Measurements from ENCODE around the gene GNG7. TPM values are rescaled to one million over a fixed set of nuclear protein-coding genes. Genes with fewer than 3 reads are reported as not detected.

The GNG7 gene
- total RNA-seq, 1 donor: 0.72 TPM

- Histone ChIP-seq H3K4me2 (ENCODE audit: insufficient read depth, low read length) (peak overlapping the region; percentile 86), H3K9me3 (ENCODE audit: low read depth, low read length) (no peaks in the 10 kb centered on the region), H2AFZ (ENCODE audit: low read length) (peak overlapping the region; percentile 71), H3K36me3 (ENCODE audit: insufficient read depth, low read length) (no peaks in the 10 kb centered on the region), H3K4me1 (ENCODE audit: insufficient read depth, low read length) (peaks cover 15% of the 10 kb centered on the region), H3K79me2 (ENCODE audit: insufficient read depth, low read length) (no peaks in the 10 kb centered on the region), H3K27me3 (ENCODE audit: insufficient read depth, low read length) (no peaks in the 10 kb centered on the region), H3K4me3 (ENCODE audit: insufficient read depth, low read length) (peak overlapping the region; percentile 54), H4K20me1 (ENCODE audit: insufficient read depth, low read length) (no peaks in the 10 kb centered on the region), H3K27ac (ENCODE audit: low read depth, low read length) (no peak overlapping the region)
- TF ChIP-seq CTCF (IDR thresholded peaks at IDR 0.05; ENCODE audit: extremely low read depth, low read depth, low read length): no peak
- DNase-seq (ENCODE audit: insufficient read length, low spot score, missing footprints): no peak
Observed at GRCh38 chr19:2634960-2635359, 67.5 kb downstream of the GNG7 start.

- H3K4me3 ChIP-seq (ENCODE audit: insufficient read depth, low read length): peak overlapping the region; percentile 54
- H3K9me3 ChIP-seq (ENCODE audit: low read depth, low read length): no peaks in the 10 kb centered on the region
- TF ChIP-seq CTCF (IDR thresholded peaks at IDR 0.05; ENCODE audit: extremely low read depth, low read depth, low read length): no peak
- DNase-seq (ENCODE audit: insufficient read length, low spot score, missing footprints): peak; percentile 91
- peak overlapping the region; percentile 86 for H3K4me2 ChIP-seq (ENCODE audit: insufficient read depth, low read length)
- H3K79me2 ChIP-seq (ENCODE audit: insufficient read depth, low read length): no peaks in the 10 kb centered on the region
- H3K36me3 ChIP-seq (ENCODE audit: insufficient read depth, low read length): no peaks in the 10 kb centered on the region
- no peaks in the 10 kb centered on the region for H4K20me1 ChIP-seq (ENCODE audit: insufficient read depth, low read length)
- peaks cover 14% of the 10 kb centered on the region for H3K4me1 ChIP-seq (ENCODE audit: insufficient read depth, low read length)
- H3K27me3 ChIP-seq (ENCODE audit: insufficient read depth, low read length): no peaks in the 10 kb centered on the region
- H2AFZ ChIP-seq (ENCODE audit: low read length): peak overlapping the region; percentile 71
- no peak overlapping the region for H3K27ac ChIP-seq (ENCODE audit: low read depth, low read length)
Observed at GRCh38 chr19:2634228-2634951, 68.1 kb downstream of the GNG7 start.

- no peaks in the 10 kb centered on the region for H4K20me1 ChIP-seq (ENCODE audit: insufficient read depth, low read length)
- peaks cover 10% of the 10 kb centered on the region for H3K4me1 ChIP-seq (ENCODE audit: insufficient read depth, low read length)
- H3K79me2 ChIP-seq (ENCODE audit: insufficient read depth, low read length): no peaks in the 10 kb centered on the region
- H3K4me2 ChIP-seq (ENCODE audit: insufficient read depth, low read length): peak overlapping the region; percentile 86
- no peak overlapping the region for H3K4me3 ChIP-seq (ENCODE audit: insufficient read depth, low read length)
- DNase-seq (ENCODE audit: insufficient read length, low spot score, missing footprints): peak; percentile 60
- H2AFZ ChIP-seq (ENCODE audit: low read length): no peak overlapping the region
- no peaks in the 10 kb centered on the region for H3K9me3 ChIP-seq (ENCODE audit: low read depth, low read length)
- no peak for TF ChIP-seq CTCF (IDR thresholded peaks at IDR 0.05; ENCODE audit: extremely low read depth, low read depth, low read length)
- H3K27me3 ChIP-seq (ENCODE audit: insufficient read depth, low read length): no peaks in the 10 kb centered on the region
- H3K36me3 ChIP-seq (ENCODE audit: insufficient read depth, low read length): no peaks in the 10 kb centered on the region
- no peak overlapping the region for H3K27ac ChIP-seq (ENCODE audit: low read depth, low read length)
Observed at GRCh38 chr19:2633693-2634075, 68.8 kb downstream of the GNG7 start.

GRCh38 chr19:2631213-2631821, 71.2 kb downstream of the GNG7 start:
- no peak for TF ChIP-seq CTCF (IDR thresholded peaks at IDR 0.05; ENCODE audit: extremely low read depth, low read depth, low read length)
- Histone ChIP-seq H3K27me3 (ENCODE audit: insufficient read depth, low read length) (no peaks in the 10 kb centered on the region), H3K27ac (ENCODE audit: low read depth, low read length) (no peak overlapping the region), H3K4me3 (ENCODE audit: insufficient read depth, low read length) (no peak overlapping the region), H3K36me3 (ENCODE audit: insufficient read depth, low read length) (no peaks in the 10 kb centered on the region), H4K20me1 (ENCODE audit: insufficient read depth, low read length) (no peaks in the 10 kb centered on the region), H2AFZ (ENCODE audit: low read length) (no peak overlapping the region), H3K4me2 (ENCODE audit: insufficient read depth, low read length) (no peak overlapping the region), H3K9me3 (ENCODE audit: low read depth, low read length) (peaks cover 6% of the 10 kb centered on the region), H3K4me1 (ENCODE audit: insufficient read depth, low read length) (peaks cover 22% of the 10 kb centered on the region), H3K79me2 (ENCODE audit: insufficient read depth, low read length) (no peaks in the 10 kb centered on the region)
- DNase-seq (ENCODE audit: insufficient read length, low spot score, missing footprints): peak; percentile 47

Measured in osteoblast (primary cell).